Smooth muscle cell of the brain vasculature (primary cell): ENCODE data around the gene PSMD9.

Experiments
- DNase-seq: peaks from one replicate; pipeline ENCODE4 v3.0.0-alpha.2; 2012; ENCODE audit warnings: low read depth, low spot score

Gene PSMD9

DNA sequence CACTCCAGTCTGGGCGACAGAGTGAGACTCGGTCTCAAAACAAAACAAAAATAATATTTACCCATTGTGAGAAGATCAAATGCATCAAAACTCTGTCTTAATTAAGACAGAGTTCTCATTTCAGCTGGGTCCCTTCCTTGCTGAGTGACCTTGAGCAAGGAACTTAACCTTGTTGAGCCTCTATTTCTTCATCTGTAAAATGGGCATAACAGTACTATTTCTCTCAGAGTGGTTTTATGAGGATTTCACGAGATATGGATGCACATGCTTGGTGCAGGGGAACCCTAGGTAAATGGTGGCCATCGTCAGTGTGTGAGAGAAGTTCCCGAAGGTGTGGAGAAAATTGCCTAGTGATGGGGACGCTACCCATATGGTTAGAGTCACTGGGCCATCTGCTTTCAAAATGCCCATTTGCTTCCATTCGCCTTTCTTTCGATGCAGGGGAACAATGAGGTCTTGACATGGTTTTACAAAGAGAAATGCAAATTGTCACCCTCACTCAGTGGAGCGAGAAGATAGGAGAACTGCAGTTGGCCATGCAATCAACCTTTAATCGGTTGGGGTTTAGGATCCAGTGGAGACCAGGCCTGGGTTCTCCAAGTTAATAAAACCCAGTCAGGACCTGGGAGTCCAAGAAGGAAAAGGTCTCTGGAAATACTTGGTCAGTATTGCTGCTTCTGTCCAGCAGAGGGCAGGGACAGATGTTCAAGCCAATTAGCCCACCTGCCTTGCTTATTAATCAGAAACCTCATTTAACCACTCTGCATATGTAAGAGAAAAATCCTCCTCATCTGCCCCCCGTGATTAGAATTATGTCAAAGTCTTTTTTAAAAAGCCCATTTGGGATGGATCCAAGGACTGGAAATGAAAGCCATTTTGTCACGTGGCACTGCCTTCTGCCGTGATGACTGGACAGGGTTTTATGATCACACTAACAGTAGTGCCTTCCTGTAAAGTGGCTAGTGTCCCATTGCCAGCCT is 67.0 kb downstream of the PSMD9 start:
- no peak for DNase-seq

- no peak for DNase-seq
These were observed 69.4 kb downstream of the PSMD9 start for GRCh38 chr12:121957861-121958515.

- no peak for DNase-seq
These were observed 70.1 kb downstream of the PSMD9 start for GRCh38 chr12:121958541-121959240.

- DNase-seq = no peak
These were observed 72.0 kb downstream of the PSMD9 start for GRCh38 chr12:121960541-121960940.

DNA sequence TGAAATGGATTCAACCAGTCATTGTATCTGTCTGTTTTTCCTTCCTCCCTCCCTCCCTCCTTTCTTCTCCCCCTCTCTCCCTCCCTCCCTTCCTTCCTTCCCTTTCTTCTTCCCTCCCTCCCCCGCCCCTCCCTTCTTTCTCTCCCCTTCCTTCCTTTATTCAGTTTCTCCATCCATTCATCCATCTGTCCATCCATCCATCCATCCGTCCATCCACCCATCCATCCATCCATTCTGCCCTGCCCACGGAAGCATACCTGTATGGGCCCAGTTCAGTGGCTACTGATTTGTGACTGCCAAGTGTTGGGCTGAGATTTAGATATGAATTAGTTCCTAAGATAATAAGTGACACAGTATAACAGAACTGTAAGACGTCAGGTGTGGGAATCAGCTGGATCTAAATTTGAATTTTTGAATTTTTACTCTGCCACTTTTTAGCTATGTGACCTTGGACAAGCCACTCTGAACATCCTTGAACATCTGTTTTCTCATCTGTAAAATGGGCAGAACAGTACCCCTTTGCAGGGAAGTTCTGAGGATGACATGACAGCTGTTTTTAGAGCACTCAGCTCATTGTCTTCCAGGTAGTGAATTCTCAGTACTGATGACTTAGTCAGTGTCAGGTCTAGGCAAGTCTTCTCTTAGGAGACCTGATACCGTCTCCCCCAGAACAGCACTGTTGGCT is 72.7 kb downstream of the PSMD9 start:
- no peak for DNase-seq

GRCh38 chr12:121963341-121964018 is 74.9 kb downstream of the PSMD9 start:
- DNase-seq = no peak

DNA sequence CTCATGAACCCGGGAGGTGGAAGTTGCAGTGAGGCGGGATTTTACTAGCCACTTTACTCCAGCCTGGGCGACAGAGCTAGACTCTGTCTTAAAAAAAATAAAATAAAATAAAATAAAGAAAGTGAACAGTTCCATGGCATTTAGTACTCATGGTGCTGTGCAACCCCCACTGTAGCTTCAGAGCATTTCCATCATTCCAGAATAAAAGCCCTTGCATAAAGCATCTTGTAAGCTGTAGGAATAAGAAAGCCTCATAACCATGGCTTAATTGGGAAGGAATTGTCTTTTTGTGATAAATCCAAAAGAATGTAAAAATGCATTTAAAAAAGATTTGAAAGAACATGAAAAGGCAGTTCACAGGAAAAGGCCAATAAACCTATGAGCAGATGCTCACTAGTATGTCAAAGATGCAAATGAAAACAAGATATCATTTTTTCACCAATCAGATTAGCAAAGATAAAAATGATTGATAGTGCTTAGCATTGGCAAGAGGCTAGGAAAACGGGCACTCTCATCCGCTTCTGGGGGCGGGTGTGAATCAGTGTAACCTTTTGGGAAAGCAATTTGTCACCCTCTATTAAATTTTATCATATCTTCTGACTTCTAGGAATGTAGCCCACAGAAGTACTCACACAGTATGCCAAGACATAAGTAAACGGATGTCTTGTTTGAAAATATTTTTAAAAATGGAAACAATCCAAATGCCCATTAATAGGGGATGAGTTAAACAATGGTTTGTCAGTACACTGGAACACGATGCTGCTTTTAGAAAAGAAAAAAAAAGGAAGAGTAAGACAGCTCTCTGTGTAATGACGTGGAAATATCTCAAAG is 76.4 kb downstream of the PSMD9 start:
- DNase-seq = no peak

DNA sequence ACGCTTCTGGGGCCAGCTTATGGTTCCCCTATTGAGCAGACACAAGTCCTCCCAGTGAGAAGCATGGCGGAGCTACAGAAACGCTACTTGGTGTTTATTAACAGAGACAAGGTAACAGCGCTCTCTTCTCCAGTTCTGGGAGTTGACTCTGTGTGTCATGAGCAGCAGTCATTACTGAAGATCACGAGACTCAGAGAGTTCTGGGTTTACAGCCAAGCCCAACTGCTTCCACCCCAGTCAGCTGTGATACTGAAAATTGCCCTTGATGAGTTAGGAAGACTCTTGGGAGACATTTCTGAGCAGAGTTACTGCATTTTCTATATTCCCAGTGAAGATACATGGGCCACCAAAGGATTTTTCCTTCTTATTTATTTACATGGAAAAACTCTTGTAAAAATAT is 78.4 kb downstream of the PSMD9 start:
- no peak for DNase-seq
